ENCODE measurements around the gene TMEM87B. TPM values are rescaled to one million over a fixed set of nuclear protein-coding genes. Genes with fewer than 3 reads are reported as not detected.

Gene TMEM87B
- total RNA-seq, 2 donors from 2014 or later: 26.1 to 35.3 TPM

DNA sequence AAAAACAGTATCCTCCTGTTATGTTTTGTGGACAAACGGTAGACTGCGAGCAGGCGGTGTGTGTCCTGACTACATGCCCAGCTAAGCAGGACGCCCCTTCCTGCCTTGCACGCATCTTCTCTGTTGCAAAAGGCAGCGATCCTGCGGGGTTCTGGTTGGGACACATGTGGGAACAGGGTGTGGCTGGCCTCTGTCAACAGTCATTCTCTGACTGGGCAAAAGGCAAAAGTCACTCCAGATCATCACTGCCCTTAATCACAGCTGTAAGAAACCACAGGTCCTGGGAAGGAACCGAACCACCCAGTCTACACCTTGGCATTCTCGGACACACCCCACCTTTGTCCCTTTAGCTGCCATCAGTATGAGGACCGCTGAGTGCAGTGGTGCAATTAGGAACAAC, 44.3 kb upstream of the TMEM87B start:
- Histone ChIP-seq H3K27me3 (replicated peaks; ENCODE audit: insufficient read depth) (no peaks in the 10 kb centered on the region), H3K36me3 (peaks cover 44% of the 10 kb centered on the region), H3K4me1 (ENCODE audit: control insufficient read depth in 1 of 2, low read depth in 2 of 2) (peaks cover 0 to 16% of the 10 kb centered on the region in 2 donors), H3K9me3 (no peaks in the 10 kb centered on the region), H3K27ac (no peak overlapping the region), H3K4me3 (no peak overlapping the region)
- DNase-seq (ENCODE audit: low spot score): no peak
- no peak for ATAC-seq (ENCODE audit: insufficient number of reproducible peaks, low FRiP score, low read depth)
- TF ChIP-seq, protein P1, sequence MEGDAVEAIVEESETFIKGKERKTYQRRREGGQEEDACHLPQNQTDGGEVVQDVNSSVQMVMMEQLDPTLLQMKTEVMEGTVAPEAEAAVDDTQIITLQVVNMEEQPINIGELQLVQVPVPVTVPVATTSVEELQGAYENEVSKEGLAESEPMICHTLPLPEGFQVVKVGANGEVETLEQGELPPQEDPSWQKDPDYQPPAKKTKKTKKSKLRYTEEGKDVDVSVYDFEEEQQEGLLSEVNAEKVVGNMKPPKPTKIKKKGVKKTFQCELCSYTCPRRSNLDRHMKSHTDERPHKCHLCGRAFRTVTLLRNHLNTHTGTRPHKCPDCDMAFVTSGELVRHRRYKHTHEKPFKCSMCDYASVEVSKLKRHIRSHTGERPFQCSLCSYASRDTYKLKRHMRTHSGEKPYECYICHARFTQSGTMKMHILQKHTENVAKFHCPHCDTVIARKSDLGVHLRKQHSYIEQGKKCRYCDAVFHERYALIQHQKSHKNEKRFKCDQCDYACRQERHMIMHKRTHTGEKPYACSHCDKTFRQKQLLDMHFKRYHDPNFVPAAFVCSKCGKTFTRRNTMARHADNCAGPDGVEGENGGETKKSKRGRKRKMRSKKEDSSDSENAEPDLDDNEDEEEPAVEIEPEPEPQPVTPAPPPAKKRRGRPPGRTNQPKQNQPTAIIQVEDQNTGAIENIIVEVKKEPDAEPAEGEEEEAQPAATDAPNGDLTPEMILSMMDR (IDR thresholded peaks at IDR 0.05): no peak

DNA sequence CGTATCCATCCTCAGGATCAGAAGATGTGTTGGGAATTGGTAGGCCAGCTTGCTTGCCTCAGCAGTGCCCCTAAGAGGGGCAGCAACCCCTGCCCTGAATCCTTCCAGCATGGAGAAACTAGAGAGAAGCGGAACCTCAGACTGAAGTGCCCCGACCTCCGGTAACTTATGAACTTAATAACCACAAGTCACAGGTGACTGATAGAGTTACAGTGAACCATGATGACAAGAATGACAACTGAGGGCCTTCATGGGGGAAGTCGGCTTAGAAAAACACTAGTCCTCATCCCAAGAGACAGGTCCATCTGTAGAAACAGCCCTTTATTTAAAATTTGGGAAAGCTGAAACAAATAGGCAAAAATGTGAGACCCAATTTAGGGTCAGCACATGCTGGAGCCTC, 42.5 kb upstream of the TMEM87B start:
- no peak for DNase-seq (ENCODE audit: low spot score)
- H3K9me3 ChIP-seq: no peaks in the 10 kb centered on the region
- peaks cover 38% of the 10 kb centered on the region for H3K36me3 ChIP-seq
- H3K27me3 ChIP-seq (replicated peaks; ENCODE audit: insufficient read depth): no peaks in the 10 kb centered on the region
- H3K4me3 ChIP-seq: no peak overlapping the region
- no peak for ATAC-seq (ENCODE audit: insufficient number of reproducible peaks, low FRiP score, low read depth)
- H3K4me1 ChIP-seq (ENCODE audit: control insufficient read depth in 1 of 2, low read depth in 2 of 2): peaks cover 0 to 9% of the 10 kb centered on the region in 2 donors
- H3K27ac ChIP-seq: no peak overlapping the region
- TF ChIP-seq, protein P1 (IDR thresholded peaks at IDR 0.05): no peak

DNA sequence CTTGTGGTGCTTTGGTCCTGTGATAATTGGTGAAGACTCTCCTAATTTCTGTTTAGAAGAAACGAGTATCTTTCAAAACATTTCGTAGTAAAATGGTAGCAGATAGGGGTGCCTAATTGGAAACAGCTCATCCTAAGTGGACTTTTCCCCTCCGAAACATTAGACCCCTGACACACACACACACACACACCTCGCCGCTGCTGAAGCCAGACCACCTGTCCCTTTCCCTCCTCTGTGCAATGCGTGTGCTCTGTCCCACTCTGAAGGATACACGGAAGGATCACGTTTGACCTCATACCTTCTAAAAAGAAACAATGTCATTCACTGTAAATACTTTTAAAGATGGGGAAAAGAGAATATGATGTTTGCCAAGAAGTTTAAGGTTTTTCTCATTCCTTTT, 36.2 kb upstream of the TMEM87B start:
- peaks cover 0 to 9% of the 10 kb centered on the region in 2 donors for H3K4me1 ChIP-seq (ENCODE audit: control insufficient read depth in 1 of 2, low read depth in 2 of 2)
- TF ChIP-seq, protein P1 (IDR thresholded peaks at IDR 0.05): no peak
- DNase-seq (ENCODE audit: low spot score): no peak
- no peak overlapping the region for H3K4me3 ChIP-seq
- no peak overlapping the region for H3K27ac ChIP-seq
- peaks cover 16% of the 10 kb centered on the region for H3K36me3 ChIP-seq
- no peaks in the 10 kb centered on the region for H3K27me3 ChIP-seq (replicated peaks; ENCODE audit: insufficient read depth)
- ATAC-seq (ENCODE audit: insufficient number of reproducible peaks, low FRiP score, low read depth): no peak
- no peaks in the 10 kb centered on the region for H3K9me3 ChIP-seq

DNA sequence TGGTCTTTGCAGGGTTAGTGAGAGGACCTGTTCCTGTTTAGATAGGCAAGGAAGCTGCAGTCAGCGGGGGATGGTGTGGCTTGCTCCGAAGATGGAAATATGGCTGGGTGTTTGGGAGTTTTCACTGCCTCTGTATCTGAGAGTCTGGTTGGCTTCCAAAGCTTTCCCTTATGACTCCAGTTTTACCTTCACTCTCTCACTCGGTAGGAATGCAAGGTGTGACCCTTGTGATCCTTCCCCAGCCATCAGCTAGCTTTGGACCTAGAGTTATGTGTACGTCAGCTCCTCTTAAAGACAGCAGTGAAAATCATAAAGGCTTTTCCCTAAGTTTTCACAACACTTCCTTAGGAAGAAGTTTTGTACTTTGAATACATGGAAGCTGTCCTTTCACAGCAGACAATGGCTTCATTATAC, 35.5 kb upstream of the TMEM87B start:
- Histone ChIP-seq H3K4me3 (no peak overlapping the region), H3K9me3 (no peaks in the 10 kb centered on the region), H3K27me3 (replicated peaks; ENCODE audit: insufficient read depth) (no peaks in the 10 kb centered on the region), H3K27ac (no peak overlapping the region), H3K4me1 (ENCODE audit: control insufficient read depth in 1 of 2, low read depth in 2 of 2) (peaks cover 0 to 9% of the 10 kb centered on the region in 2 donors), H3K36me3 (peaks cover 16% of the 10 kb centered on the region)
- ATAC-seq (ENCODE audit: insufficient number of reproducible peaks, low FRiP score, low read depth) (no peak), DNase-seq (ENCODE audit: low spot score) (no peak)
- TF ChIP-seq, protein P1 (IDR thresholded peaks at IDR 0.05): no peak

DNA sequence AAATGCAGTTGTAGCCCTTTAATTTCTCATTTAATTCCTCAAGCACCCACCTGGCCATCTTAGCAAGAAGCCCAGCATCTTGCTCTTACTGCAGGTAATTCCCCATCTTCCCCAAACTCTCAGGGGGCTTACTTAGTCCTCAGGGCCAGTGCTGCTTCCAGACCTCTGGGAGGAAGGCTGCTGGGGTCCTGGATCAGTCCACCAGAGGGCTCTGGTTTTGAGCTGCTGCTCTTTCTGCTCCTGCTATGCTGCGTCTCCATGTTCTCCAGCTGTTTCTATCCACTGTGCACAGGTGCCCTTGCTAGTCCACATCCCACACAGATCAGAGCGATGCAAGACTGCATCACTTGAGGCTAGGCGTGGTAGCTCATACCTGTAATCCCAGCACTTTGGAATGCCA, 34.5 kb upstream of the TMEM87B start:
- TF ChIP-seq, protein P1 (IDR thresholded peaks at IDR 0.05): no peak
- ATAC-seq (ENCODE audit: insufficient number of reproducible peaks, low FRiP score, low read depth) (no peak), DNase-seq (ENCODE audit: low spot score) (no peak)
- H3K27me3 ChIP-seq (replicated peaks; ENCODE audit: insufficient read depth): no peaks in the 10 kb centered on the region
- no peak overlapping the region for H3K4me3 ChIP-seq
- no peak overlapping the region for H3K27ac ChIP-seq
- peaks cover 0 to 2% of the 10 kb centered on the region in 2 donors for H3K4me1 ChIP-seq (ENCODE audit: control insufficient read depth in 1 of 2, low read depth in 2 of 2)
- H3K36me3 ChIP-seq: peaks cover 22% of the 10 kb centered on the region
- H3K9me3 ChIP-seq: no peaks in the 10 kb centered on the region

Data from thoracic aorta (tissue), 2 donors.